Ramos (cell line): ENCODE measurements around the gene TBC1D5.
"Not testable (repeated sequence)": the region's sequence is repeated elsewhere in the genome, so short reads cannot be mapped to it uniquely, and the experiment has no call there.

Source experiments
- in situ Hi-C: fragments of 300-500 bp; cut with MboI; formaldehyde crosslinking; loops from one replicate; pipeline ENCODE4 v1.14.3; 2022; ENCODE audit warnings: low sequenced_read_pairs; ENCODE audit not compliant: unreplicated experiment

Gene TBC1D5

GRCh38 chr3:17432236-17432635, 310.2 kb downstream of the TBC1D5 start:
- in situ Hi-C loops, result loop anchor here (5.0 kb wide), 1 partner anchor 410 kb away; no protein-coding TSS in a partner anchor

- in situ Hi-C loops, result loop anchor here (5.0 kb wide), 1 partner anchor 411 kb away; no protein-coding TSS in a partner anchor
Measured at GRCh38 chr3:17431484-17432045, 310.9 kb downstream of the TBC1D5 start.

GRCh38 chr3:17431004-17431403, 311.4 kb downstream of the TBC1D5 start:
- in situ Hi-C loops, result loop anchor here (5.0 kb wide), 1 partner anchor 411 kb away; no protein-coding TSS in a partner anchor

- in situ Hi-C loops, result loop anchor here (5.0 kb wide), 1 partner anchor 412 kb away; no protein-coding TSS in a partner anchor
Measured at GRCh38 chr3:17430582-17430981, 311.8 kb downstream of the TBC1D5 start.

- in situ Hi-C loops, result loop anchor here (25.0 kb wide), 2 partner anchors 812 to 1137 kb away; partner anchors contain the start of gene DAZL
Measured at GRCh38 chr3:17423786-17424536, 318.5 kb downstream of the TBC1D5 start.

GRCh38 chr3:17422636-17423035, 319.8 kb downstream of the TBC1D5 start:
- in situ Hi-C loops, result loop anchor here (25.0 kb wide), 2 partner anchors 810 to 1135 kb away; partner anchors contain the start of gene DAZL

- in situ Hi-C loops, result loop anchor here (25.0 kb wide), 2 partner anchors 808 to 1133 kb away; partner anchors contain the start of gene DAZL
Measured at GRCh38 chr3:17420668-17421067, 321.8 kb downstream of the TBC1D5 start.

- in situ Hi-C loops, result loop anchor here (25.0 kb wide), 2 partner anchors 801 to 1126 kb away; partner anchors contain the start of gene DAZL
Measured at GRCh38 chr3:17412950-17413530, 329.4 kb downstream of the TBC1D5 start.

GRCh38 chr3:17411157-17411877, 331.1 kb downstream of the TBC1D5 start:
- in situ Hi-C loops, result loop anchor here (25.0 kb wide), 2 partner anchors 799 to 1124 kb away; partner anchors contain the start of gene DAZL

- in situ Hi-C loops, result loop anchor here (25.0 kb wide), 2 partner anchors 795 to 1120 kb away; partner anchors contain the start of gene DAZL
Measured at GRCh38 chr3:17407576-17407975, 334.9 kb downstream of the TBC1D5 start.

- in situ Hi-C loops, result loop anchor here (25.0 kb wide), 2 partner anchors 792 to 1117 kb away; partner anchors contain the start of gene DAZL
Measured at GRCh38 chr3:17404548-17404947, 337.9 kb downstream of the TBC1D5 start.

- in situ Hi-C loops, result loop anchor here (25.0 kb wide), 2 partner anchors 790 to 1115 kb away; partner anchors contain the start of gene DAZL
Measured at GRCh38 chr3:17402442-17402841, 340.0 kb downstream of the TBC1D5 start.

GRCh38 chr3:17401912-17402311, 340.5 kb downstream of the TBC1D5 start:
- in situ Hi-C loops, result loop anchor here (25.0 kb wide), 2 partner anchors 790 to 1115 kb away; partner anchors contain the start of gene DAZL

- in situ Hi-C loops, result no loop called here
Measured at GRCh38 chr3:17399586-17399985, 342.8 kb downstream of the TBC1D5 start.

- in situ Hi-C loops, result no loop called here
Measured at GRCh38 chr3:17398959-17399551, 343.4 kb downstream of the TBC1D5 start.

GRCh38 chr3:17396036-17396435, 346.4 kb downstream of the TBC1D5 start:
- in situ Hi-C loops, result no loop called here

- in situ Hi-C loops, result no loop called here
Measured at GRCh38 chr3:17394541-17395155, 347.8 kb downstream of the TBC1D5 start.

- in situ Hi-C loops, result not testable (repeated sequence)
Measured at GRCh38 chr3:17392516-17392915, 349.9 kb downstream of the TBC1D5 start.

GRCh38 chr3:17390785-17391184, 351.6 kb downstream of the TBC1D5 start:
- in situ Hi-C loops, result no loop called here
